CD14-positive monocyte (primary cell): Measurements from ENCODE around the gene RGS5. TPM values are rescaled to one million over a fixed set of nuclear protein-coding genes. Genes with fewer than 3 reads are reported as not detected.

Source experiments
- DNase-seq, 3 donors: peaks; one replicate each; pipeline ENCODE4 v3.0.0-alpha.2; 2011 to 2022
- H2AFZ ChIP-seq: 2 replicates; pipeline ENCODE4 v1.6.0; 2012; ENCODE audit warnings: mild to moderate bottlenecking, low read depth, low read length, inconsistent platforms; ENCODE audit not compliant: insufficient read depth, poor library complexity, severe bottlenecking
- H3K27ac ChIP-seq, 2 donors: 1 replicate in 1 of 2; 2 replicates in 1 of 2; pipeline ENCODE4 v1.5.1; 2012 to 2013; ENCODE audit warnings: low read length in 2 of 2, control low read depth in 1 of 2, inconsistent platforms in 1 of 2, low read depth in 1 of 2, mild to moderate bottlenecking in 1 of 2
- H3K27me3 ChIP-seq, 2 donors: one replicate each; pipeline versions ENCODE4 v1.6.0 to v1.6.1; 2011 to 2013; ENCODE audit warnings: low read length in 2 of 2; ENCODE audit not compliant: control insufficient read depth in 2 of 2, insufficient read depth in 2 of 2
- H3K36me3 ChIP-seq, 2 donors: replicated peaks in 1 of 2; 1 replicate in 1 of 2; 2 replicates in 1 of 2; pipeline versions ENCODE4 v1.5.1 to v1.6.1; 2012 to 2013; ENCODE audit warnings: low read length in 2 of 2, control low read depth in 1 of 2, inconsistent platforms in 1 of 2, mild to moderate bottlenecking in 1 of 2; ENCODE audit not compliant: insufficient read depth in 2 of 2, control insufficient read depth in 1 of 2
- H3K4me1 ChIP-seq, 2 donors: 1 replicate in 1 of 2; 2 replicates in 1 of 2; pipeline versions ENCODE4 v1.5.1 to v1.6.1; 2012 to 2013; ENCODE audit warnings: low read length in 2 of 2, control low read depth in 1 of 2, inconsistent platforms in 1 of 2, mild to moderate bottlenecking in 1 of 2, moderate library complexity in 1 of 2; ENCODE audit not compliant: insufficient read depth in 2 of 2, control insufficient read depth in 1 of 2
- H3K4me2 ChIP-seq: replicated peaks from 2 replicates; pipeline ENCODE3; 2012; ENCODE audit warnings: low read length, moderate library complexity, mild to moderate bottlenecking; ENCODE audit not compliant: poor library complexity, severe bottlenecking; ENCODE audit errors: extremely low read depth
- H3K4me3 ChIP-seq, 3 experiments: fragments of 200-600 bp in 1 of 3; sonication (generic) in 1 of 3; replicated peaks in 1 of 3; 1 replicate in 2 of 3; 2 replicates in 1 of 3; pipeline ENCODE4 v1.5.1; 2011 to 2013; ENCODE audit warnings: low read length in 3 of 3, mild to moderate bottlenecking in 3 of 3, control low read depth in 2 of 3, low read depth in 2 of 3, inconsistent platforms in 1 of 3, moderate library complexity in 1 of 3
- H3K79me2 ChIP-seq: 2 replicates; pipeline ENCODE4 v1.6.0; 2012; ENCODE audit warnings: mild to moderate bottlenecking, control low read depth, inconsistent platforms, low read length, moderate library complexity; ENCODE audit not compliant: insufficient read depth
- H3K9ac ChIP-seq: 2 replicates; pipeline ENCODE4 v1.6.0; 2017; ENCODE audit warnings: low read length, mild to moderate bottlenecking; ENCODE audit not compliant: insufficient read depth, poor library complexity, severe bottlenecking
- H3K9me3 ChIP-seq, 2 donors: replicated peaks in 1 of 2; 1 replicate in 1 of 2; 2 replicates in 1 of 2; pipeline versions ENCODE4 v1.5.1 to v1.6.1; 2012 to 2013; ENCODE audit warnings: low read length in 2 of 2, control low read depth in 1 of 2; ENCODE audit not compliant: control insufficient read depth in 1 of 2, insufficient read depth in 1 of 2
- H4K20me1 ChIP-seq: 2 replicates; pipeline ENCODE4 v1.6.0; 2012; ENCODE audit warnings: mild to moderate bottlenecking, low read length, control low read depth, moderate library complexity; ENCODE audit not compliant: insufficient read depth
- H3K27ac Mint-ChIP-seq, 7 donors: one replicate each; pipeline ENCODE4 v1.8.0; 2020; ENCODE audit warnings: mild to moderate bottlenecking in 7 of 7, mixed read lengths in 7 of 7, moderate library complexity in 6 of 7, inconsistent platforms in 2 of 7
- H3K27me3 Mint-ChIP-seq, 3 donors: one replicate each; pipeline ENCODE4 v1.8.0; 2021 to 2022; ENCODE audit warnings: low read depth in 3 of 3, mild to moderate bottlenecking in 3 of 3, mixed read lengths in 3 of 3, moderate library complexity in 3 of 3, inconsistent platforms in 1 of 3
- H3K36me3 Mint-ChIP-seq, 2 donors: one replicate each; pipeline ENCODE4 v1.8.0; 2020; ENCODE audit warnings: mixed read lengths in 2 of 2, inconsistent platforms in 1 of 2, mild to moderate bottlenecking in 1 of 2
- H3K4me1 Mint-ChIP-seq: one replicate; pipeline ENCODE4 v1.8.0; 2020; ENCODE audit warnings: mild to moderate bottlenecking, mixed read lengths
- H3K4me3 Mint-ChIP-seq, 2 donors: one replicate each; pipeline ENCODE4 v1.8.0; 2020; ENCODE audit warnings: mild to moderate bottlenecking in 2 of 2, mixed read lengths in 2 of 2, moderate library complexity in 1 of 2
- H3K9me3 Mint-ChIP-seq, 7 donors: one replicate each; pipeline ENCODE4 v1.8.0; 2020 to 2022; ENCODE audit warnings: mixed read lengths in 7 of 7, mild to moderate bottlenecking in 6 of 7, moderate library complexity in 6 of 7, inconsistent platforms in 2 of 7
- WGBS: methylation state at CpG from one replicate; pipeline ENCODE4 v1.1.5; 2013; ENCODE audit warnings: missing lambda C conversion rate; ENCODE audit not compliant: insufficient coverage; 5-methylcytosine and 5-hydroxymethylcytosine counted together
- intact Hi-C, 2 donors: fragments of 100-400 bp; cut with micrococcal nuclease; formaldehyde crosslinking; loops; one replicate each; pipeline versions ENCODE4 v1.15.0 to v1.15.1; 2023
- polyA plus RNA-seq, 3 donors: library from polyadenylated mRNA; depleted of rRNA in 1 of 3; unstranded in 2 of 3; stranded (reverse) in 1 of 3; fragments of 300-500 nt in 2 of 3; fragments of >200 nt in 1 of 3; fragmentation: Illumina TruSeq in 2 of 3; gene quantifications; 1 replicate in 2 of 3; 2 replicates in 1 of 3; pipeline ENCODE4 v1.2.3, GENCODE V29; 2012 to 2021
- TF ChIP-seq, protein P1 (sequence below): fragments of 200-600 bp; IDR thresholded peaks from one replicate; pipeline ENCODE4 v1.8.0; 2022; ENCODE audit warnings: antibody characterized with exemption, mild to moderate bottlenecking

RGS5 gene
- polyA plus RNA-seq, 3 donors: 0.93 TPM; not detected in 2

DNA sequence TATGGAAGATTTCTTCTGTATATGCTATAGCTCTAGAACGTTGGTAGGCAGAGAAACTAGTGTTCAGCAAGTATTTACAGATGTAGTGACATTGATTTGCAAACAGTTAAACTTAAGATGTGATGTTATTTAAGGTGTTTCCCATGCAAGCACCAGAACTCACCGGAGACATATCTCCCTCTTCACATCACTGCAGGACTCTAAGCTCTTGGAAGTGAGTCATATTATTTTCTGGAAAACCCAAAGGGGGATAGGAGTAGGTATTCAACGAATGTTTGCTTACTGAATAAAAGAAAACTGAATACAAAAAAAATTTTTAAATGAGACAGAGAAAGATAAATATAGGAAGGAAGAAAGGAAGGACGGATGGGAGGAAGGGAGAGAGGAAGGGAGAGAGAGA lies 108.5 kb downstream of the RGS5 start:
- H3K36me3 ChIP-seq: no peaks in the 10 kb centered on the region
- WGBS: no CpG with 5 or more reads among the region's 4 CpGs
- H3K27me3 ChIP-seq: no peaks in the 10 kb centered on the region
- H3K4me3 ChIP-seq: no peak overlapping the region
- intact Hi-C loops: no loop called here
- no peak overlapping the region for H3K4me2 ChIP-seq
- no peaks in the 10 kb centered on the region for H3K36me3 Mint-ChIP-seq
- H3K27ac Mint-ChIP-seq: no peak overlapping the region
- no peak for DNase-seq
- H3K27ac ChIP-seq: no peak overlapping the region
- no peaks in the 10 kb centered on the region for H4K20me1 ChIP-seq
- H3K4me1 Mint-ChIP-seq: no peaks in the 10 kb centered on the region
- no peak overlapping the region for H2AFZ ChIP-seq
- H3K4me3 Mint-ChIP-seq: no peak overlapping the region
- no peak overlapping the region for H3K9ac ChIP-seq
- peaks cover 0 to 4% (median 0%) of the 10 kb centered on the region in 7 donors for H3K9me3 Mint-ChIP-seq
- no peaks in the 10 kb centered on the region for H3K9me3 ChIP-seq
- H3K79me2 ChIP-seq: no peaks in the 10 kb centered on the region
- TF ChIP-seq, protein P1, sequence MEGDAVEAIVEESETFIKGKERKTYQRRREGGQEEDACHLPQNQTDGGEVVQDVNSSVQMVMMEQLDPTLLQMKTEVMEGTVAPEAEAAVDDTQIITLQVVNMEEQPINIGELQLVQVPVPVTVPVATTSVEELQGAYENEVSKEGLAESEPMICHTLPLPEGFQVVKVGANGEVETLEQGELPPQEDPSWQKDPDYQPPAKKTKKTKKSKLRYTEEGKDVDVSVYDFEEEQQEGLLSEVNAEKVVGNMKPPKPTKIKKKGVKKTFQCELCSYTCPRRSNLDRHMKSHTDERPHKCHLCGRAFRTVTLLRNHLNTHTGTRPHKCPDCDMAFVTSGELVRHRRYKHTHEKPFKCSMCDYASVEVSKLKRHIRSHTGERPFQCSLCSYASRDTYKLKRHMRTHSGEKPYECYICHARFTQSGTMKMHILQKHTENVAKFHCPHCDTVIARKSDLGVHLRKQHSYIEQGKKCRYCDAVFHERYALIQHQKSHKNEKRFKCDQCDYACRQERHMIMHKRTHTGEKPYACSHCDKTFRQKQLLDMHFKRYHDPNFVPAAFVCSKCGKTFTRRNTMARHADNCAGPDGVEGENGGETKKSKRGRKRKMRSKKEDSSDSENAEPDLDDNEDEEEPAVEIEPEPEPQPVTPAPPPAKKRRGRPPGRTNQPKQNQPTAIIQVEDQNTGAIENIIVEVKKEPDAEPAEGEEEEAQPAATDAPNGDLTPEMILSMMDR: no peak
- H3K4me1 ChIP-seq: no peaks in the 10 kb centered on the region
- H3K27me3 Mint-ChIP-seq: peaks cover 0 to 5% (median 0%) of the 10 kb centered on the region in 3 donors

DNA sequence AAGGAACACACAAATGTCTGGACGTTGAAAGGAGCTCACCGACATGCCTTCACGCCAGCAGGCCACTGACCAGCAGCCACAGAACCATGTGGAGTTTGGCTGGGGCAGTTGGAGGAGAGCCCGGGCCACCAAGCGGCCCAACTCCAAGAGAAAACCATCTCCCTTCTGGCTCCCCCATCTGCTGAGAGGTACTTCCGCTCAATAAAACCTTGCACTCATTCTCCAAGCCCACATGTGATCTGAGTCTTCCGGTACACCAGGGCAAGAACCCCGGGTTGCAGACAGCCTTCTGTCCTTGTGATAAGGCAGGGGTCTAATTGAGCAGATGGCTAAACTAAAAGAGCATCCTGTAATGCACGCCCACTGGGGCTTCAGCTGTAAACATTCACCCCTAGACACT lies 109.1 kb downstream of the RGS5 start:
- H3K36me3 Mint-ChIP-seq: no peaks in the 10 kb centered on the region
- WGBS: 97% methylated on average over 4 of the region's 9 CpGs
- H3K4me3 ChIP-seq: no peak overlapping the region
- no peaks in the 10 kb centered on the region for H3K36me3 ChIP-seq
- H3K9me3 Mint-ChIP-seq: peaks cover 0 to 4% (median 0%) of the 10 kb centered on the region in 7 donors
- H3K79me2 ChIP-seq: no peaks in the 10 kb centered on the region
- peaks cover 0 to 5% (median 0%) of the 10 kb centered on the region in 3 donors for H3K27me3 Mint-ChIP-seq
- no peak overlapping the region for H3K4me3 Mint-ChIP-seq
- intact Hi-C loops: no loop called here
- no peaks in the 10 kb centered on the region for H3K27me3 ChIP-seq
- no peak for DNase-seq
- H3K27ac Mint-ChIP-seq: no peak overlapping the region
- TF ChIP-seq, protein P1: no peak
- H2AFZ ChIP-seq: no peak overlapping the region
- no peaks in the 10 kb centered on the region for H3K9me3 ChIP-seq
- no peaks in the 10 kb centered on the region for H3K4me1 Mint-ChIP-seq
- no peaks in the 10 kb centered on the region for H3K4me1 ChIP-seq
- no peak overlapping the region for H3K9ac ChIP-seq
- H3K27ac ChIP-seq: no peak overlapping the region
- H4K20me1 ChIP-seq: no peaks in the 10 kb centered on the region
- no peak overlapping the region for H3K4me2 ChIP-seq
